Measurements from ENCODE around the gene HLTF.

DNA sequence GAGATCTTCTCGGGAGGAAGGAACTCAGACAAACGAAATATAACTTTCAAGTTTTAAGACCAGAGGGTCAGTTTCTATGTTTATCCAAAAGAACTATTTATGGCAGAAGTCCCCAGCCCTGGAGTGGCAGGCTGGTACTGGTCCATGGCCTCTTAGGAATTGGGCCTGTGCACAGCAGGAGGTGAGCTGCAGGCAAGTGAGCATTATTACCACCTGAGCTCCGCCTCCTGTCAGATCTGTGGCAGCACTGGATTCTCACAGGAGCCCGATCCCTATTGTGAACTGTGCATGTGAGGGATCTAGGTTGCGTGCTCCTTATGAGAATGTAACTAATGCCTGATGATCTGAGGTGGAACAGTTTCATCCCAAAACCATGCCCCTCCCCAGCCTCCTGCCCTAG is 28.8 kb upstream of the HLTF start:
- TF ChIP-seq POLR2A (IDR thresholded peaks at IDR 0.05; ENCODE audit: low read length) (no peak), GATA1 (IDR thresholded peaks at IDR 0.05; ENCODE audit: low read depth, low read length) (no peak)

Data from erythroblast (primary cell).